ENCODE results near the gene SP7. TPM values are rescaled to one million over a fixed set of nuclear protein-coding genes. Genes with fewer than 3 reads are reported as not detected.

SP7 gene
- total RNA-seq (2011; cell fraction: chromatin; rRNA removed; ENCODE audit: low replicate concordance) = not detected in 2 replicates
- not detected in 2 replicates for total RNA-seq (2011; cell fraction: nucleolus; rRNA removed)
- total RNA-seq (2011; cell fraction: nucleoplasm; rRNA removed) = not detected in 2 replicates
- total RNA-seq (2014; rRNA removed) = not detected in 2 replicates
- not detected in 2 replicates for total RNA-seq (2014; rRNA removed; fragmentation: Illumina TruSeq; extraction: Trizol)
- not detected in 2 replicates for total RNA-seq (2015; rRNA removed; fragmentation: Illumina TruSeq; extraction: Trizol)
- not detected in 2 replicates for total RNA-seq (2021)
- 0.03 and 0.04 TPM in 2 replicates for polyA plus RNA-seq (2011; rRNA removed)
- polyA plus RNA-seq (2011; cell fraction: cytosol; rRNA removed) = 0.04 TPM in 1 of 2 replicates, not detected in the other
- 0.04 TPM in 1 of 2 replicates, not detected in the other for polyA plus RNA-seq (2011; cell fraction: nucleus; rRNA removed)
- 0.04 and 0.07 TPM in 2 replicates for polyA plus RNA-seq (2012)
- polyA plus RNA-seq (2014; fragmentation: Illumina TruSeq; extraction: Trizol) = not detected in 2 replicates
- polyA plus RNA-seq (2014; fragmentation: Nextera tagmentation; extraction: Ambion mirVana) = not detected
- polyA plus RNA-seq (2014; rRNA removed) = not detected in 2 replicates
- polyA minus RNA-seq (2011; rRNA and poly(A)+ RNA removed) = not detected in 2 replicates
- not detected in 2 replicates for polyA minus RNA-seq (2011; cell fraction: cytosol; rRNA and poly(A)+ RNA removed)
- polyA minus RNA-seq (2011; cell fraction: nucleus; rRNA and poly(A)+ RNA removed) = not detected in 2 replicates
- not detected for Bru-seq, nascent RNA
- percentile 8 among the genes with signal in this experiment for BruChase-seq, experiment 1, labeled RNA remaining after a 2-hour chase
- not detected for BruChase-seq, experiment 2, labeled RNA remaining after a 6-hour chase
- long read RNA-seq, experiment 1 = 0 reads
- long read RNA-seq, experiment 2 = 0 reads
- long read RNA-seq, experiment 3 = 0 reads

DNA sequence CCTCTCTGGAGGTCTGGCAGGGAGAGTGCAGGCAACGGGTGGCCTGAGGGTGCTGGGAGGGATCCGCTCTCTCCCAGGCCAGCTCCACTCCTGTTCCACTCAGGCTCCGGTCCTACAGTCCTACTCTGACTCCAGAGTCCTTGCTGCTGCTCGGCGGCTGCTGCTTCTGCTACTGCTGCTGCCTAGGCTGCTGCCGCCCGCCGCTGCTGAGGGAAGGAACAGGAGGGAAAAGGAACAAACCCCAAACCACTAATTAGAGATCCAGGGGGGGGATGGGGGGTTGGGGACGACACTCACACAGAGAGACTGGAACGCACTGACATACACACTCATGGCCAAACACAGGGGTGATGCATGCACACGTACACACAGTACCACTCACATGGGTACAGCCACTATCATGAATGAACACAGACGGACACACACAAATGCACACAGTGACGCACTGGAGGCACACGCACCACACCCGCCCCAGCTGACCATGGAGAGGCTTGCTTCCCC is at the start of gene SP7:
TSS of gene SP7 (minus strand) at position 174 of the 501 bp plus-strand sequence. CDS start 708 bp downstream, outside the sequence.
- H3K9me3 ChIP-seq (replicated peaks; ENCODE audit: control insufficient read depth, insufficient read depth, low read depth, low read length) = no peaks in the 10 kb centered on the region
- H3K4me1 ChIP-seq (replicated peaks in 1 of 2; ENCODE audit: control insufficient read depth in 2 of 2, insufficient read depth in 2 of 2, low read length in 2 of 2) = peaks cover 27 to 37% of the 10 kb centered on the region in 2 experiments
- 42% methylated on average over 12 of the region's 15 CpGs for WGBS (ENCODE audit: insufficient coverage, low coverage, missing lambda C conversion rate)
- no peak within 1 kb of the TSS for H3K27ac ChIP-seq (ENCODE audit: extremely low read depth, low read depth, low read length)
- ChIA-PET CTCF (ENCODE audit: low intra/inter-chr PET ratio) (no interaction called here), POLR2A (interaction anchor here (1.2 to 1.6 kb wide), 2 partner anchors 15 to 16 kb away, joined by 3 to 4 read pairs; partner anchors contain the start of gene AAAS)
- no peak within 1 kb of the TSS for H3K4me2 ChIP-seq (ENCODE audit: insufficient read depth, low read length)
- TF ChIP-seq ZNF79 (CRISPR knock-in tag; IDR thresholded peaks at IDR 0.05; ENCODE audit: low read depth) (no peak), GABPA (tag; conservative IDR thresholded peaks at IDR 0.05; ENCODE audit: low read depth) (no peak), ZNF77 (CRISPR knock-in tag; IDR thresholded peaks at IDR 0.05) (no peak), CAMTA2 (CRISPR knock-in tag; conservative IDR thresholded peaks at IDR 0.05) (no peak)
- TF ChIP-seq, protein P1, sequence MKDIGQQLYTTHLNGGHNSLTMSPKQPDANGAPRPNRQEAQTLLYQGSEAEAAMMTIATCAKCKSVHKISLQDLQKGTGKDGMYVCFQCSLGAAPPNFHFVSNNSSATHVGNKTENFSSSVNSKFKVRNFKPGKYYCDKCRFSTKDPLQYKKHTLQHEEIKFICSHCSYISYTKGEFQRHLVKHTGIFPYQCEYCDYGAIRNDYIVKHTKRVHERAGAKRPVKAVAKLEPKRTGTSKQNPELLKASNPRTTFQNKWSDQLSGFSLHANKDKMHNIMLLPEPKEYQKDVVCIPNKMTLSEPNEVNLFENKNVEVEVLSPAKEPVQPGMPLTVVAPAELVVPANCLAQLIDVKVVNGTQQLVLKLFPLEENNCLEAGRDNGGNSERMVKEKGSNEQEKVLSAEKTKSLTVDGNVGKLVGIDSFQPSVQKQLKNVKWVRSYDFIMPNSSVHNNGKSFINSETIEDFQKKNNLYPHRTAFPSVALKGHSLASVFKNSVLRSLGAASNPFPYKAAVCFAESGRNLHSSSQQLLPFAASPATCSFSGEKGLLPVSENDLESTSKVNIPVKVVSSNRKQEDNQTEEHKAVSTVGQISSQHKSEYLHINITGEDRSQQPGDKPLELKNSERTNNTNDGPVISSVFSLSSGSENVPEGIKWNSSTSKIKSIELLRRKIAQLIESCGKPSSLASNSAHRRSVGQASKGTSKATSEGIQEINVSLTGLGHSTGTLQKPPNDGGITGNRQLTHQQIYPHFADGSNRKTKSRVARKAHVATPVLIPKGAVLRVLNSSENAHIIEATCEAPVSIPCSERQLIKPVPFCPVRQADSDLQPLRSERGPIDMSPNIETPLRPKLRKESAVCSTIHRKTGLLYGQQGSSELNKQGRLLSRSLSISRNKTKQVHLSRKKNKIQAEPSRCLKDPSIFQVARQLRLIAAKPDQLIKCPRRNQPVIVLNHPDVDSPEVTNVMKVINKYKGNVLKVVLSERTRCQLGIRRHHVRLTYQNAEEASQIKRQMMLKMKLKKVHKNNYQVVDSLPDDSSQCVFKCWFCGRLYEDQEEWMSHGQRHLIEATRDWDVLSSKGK (CRISPR knock-in tag; IDR thresholded peaks at IDR 0.05) = no peak
- TF ChIP-seq, protein P2, sequence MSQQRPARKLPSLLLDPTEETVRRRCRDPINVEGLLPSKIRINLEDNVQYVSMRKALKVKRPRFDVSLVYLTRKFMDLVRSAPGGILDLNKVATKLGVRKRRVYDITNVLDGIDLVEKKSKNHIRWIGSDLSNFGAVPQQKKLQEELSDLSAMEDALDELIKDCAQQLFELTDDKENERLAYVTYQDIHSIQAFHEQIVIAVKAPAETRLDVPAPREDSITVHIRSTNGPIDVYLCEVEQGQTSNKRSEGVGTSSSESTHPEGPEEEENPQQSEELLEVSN (IDR thresholded peaks at IDR 0.05; ENCODE audit: borderline replicate concordance in 1 of 2, extremely low read depth in 1 of 2, insufficient read depth in 1 of 2, insufficient read length in 1 of 2, low read depth in 1 of 2, low read length in 1 of 2, poor library complexity in 1 of 2, severe bottlenecking in 1 of 2) = peak in 1 of 2 experiments; percentile 4
- H3K9ac ChIP-seq (ENCODE audit: insufficient read depth in 1 of 2, low read depth in 2 of 2, low read length in 2 of 2) = peak within 1 kb of the TSS in 1 of 2 experiments; percentile 77; a peak in 2 of 4 replicates
- DNase-seq (ENCODE audit: extremely low read depth in 1 of 4, low spot score in 3 of 4) = no peak
- H3K9me1 ChIP-seq (ENCODE audit: control insufficient read depth, insufficient read depth, low read length) = no peaks in the 10 kb centered on the region
- intact Hi-C loops (cut with micrococcal nuclease) = no loop called here
- no TSS peak for BruUV-seq (replicated peaks)
- no peaks in the 10 kb centered on the region for H3K79me2 ChIP-seq (ENCODE audit: control insufficient read depth, insufficient read depth, low read length)
- no peak within 1 kb of the TSS for H3K4me3 ChIP-seq
- H3K27me3 ChIP-seq (ENCODE audit: control insufficient read depth in 2 of 2, insufficient read depth in 2 of 2, low read length in 2 of 2) = no peaks in the 10 kb centered on the region
- no peaks in the 10 kb centered on the region for H4K20me1 ChIP-seq (replicated peaks; ENCODE audit: control insufficient read depth, insufficient read depth, low read length)
- H2AFZ ChIP-seq (ENCODE audit: low read depth, low read length) = peak within 1 kb of the TSS; percentile 56; the same call in 1 of the 2 replicates
- no peak for FAIRE-seq
- peak; percentile 21 for ATAC-seq
- H3K36me3 ChIP-seq (ENCODE audit: control insufficient read depth, insufficient read depth, low read length) = no peaks in the 10 kb centered on the region
- in situ Hi-C loops (cut with MboI) = no loop called here

Measured in K562 (cell line).